ENCODE data around the gene ZYG11B.

ZYG11B gene

GRCh38 chr1:52727956-52728656 lies 1.9 kb downstream of the ZYG11B start:
- TF ChIP-seq FOXP2 (optimal IDR thresholded peaks at IDR 0.05; ENCODE audit: borderline replicate concordance, extremely low read depth, extremely low read length, insufficient read depth) (no peak), POLR2AphosphoS5 (IDR thresholded peaks at IDR 0.05; ENCODE audit: low read depth, low read length) (no peak), REST (IDR thresholded peaks at IDR 0.05; ENCODE audit: insufficient read depth in 1 of 2, low read depth in 2 of 2, low read length in 2 of 2) (no peak), TAF1 (IDR thresholded peaks at IDR 0.05; ENCODE audit: borderline replicate concordance, insufficient read depth, low read length) (no peak), SIN3A (IDR thresholded peaks at IDR 0.05; ENCODE audit: borderline replicate concordance, insufficient read depth, low read length) (no peak)

GRCh38 chr1:52733368-52733767 lies 7.1 kb downstream of the ZYG11B start:
- TF ChIP-seq POLR2AphosphoS5 (IDR thresholded peaks at IDR 0.05; ENCODE audit: low read depth, low read length) (no peak), SIN3A (IDR thresholded peaks at IDR 0.05; ENCODE audit: borderline replicate concordance, insufficient read depth, low read length) (no peak), TAF1 (IDR thresholded peaks at IDR 0.05; ENCODE audit: borderline replicate concordance, insufficient read depth, low read length) (no peak)

DNA sequence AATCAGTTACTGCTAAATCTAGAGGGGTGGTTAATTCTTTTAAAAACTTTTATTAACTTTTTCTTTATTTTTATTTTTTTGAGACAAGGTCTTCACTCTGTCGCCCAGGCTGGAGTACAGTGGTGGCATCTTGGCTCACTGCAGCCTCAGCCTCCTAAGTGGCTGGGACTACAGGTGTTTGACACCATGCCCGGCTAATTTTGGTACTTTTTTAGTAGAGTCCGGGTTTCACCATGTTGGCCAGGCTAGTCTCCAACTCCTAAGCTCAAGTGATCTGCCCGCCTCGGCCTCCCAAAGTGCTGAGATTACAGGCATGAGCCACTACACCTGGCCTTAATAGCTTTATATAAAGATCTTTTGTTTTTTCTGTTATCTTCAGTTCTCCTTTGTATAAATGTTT lies 11.9 kb downstream of the ZYG11B start:
- no peak for TF ChIP-seq SIN3A (IDR thresholded peaks at IDR 0.05; ENCODE audit: borderline replicate concordance, insufficient read depth, low read length)
- TF ChIP-seq POLR2AphosphoS5 (IDR thresholded peaks at IDR 0.05; ENCODE audit: low read depth, low read length): no peak
- no peak for TF ChIP-seq TAF1 (IDR thresholded peaks at IDR 0.05; ENCODE audit: borderline replicate concordance, insufficient read depth, low read length)
- TF ChIP-seq FOXP2 (optimal IDR thresholded peaks at IDR 0.05; ENCODE audit: borderline replicate concordance, extremely low read depth, extremely low read length, insufficient read depth): no peak
- no peak for TF ChIP-seq REST (IDR thresholded peaks at IDR 0.05; ENCODE audit: insufficient read depth in 1 of 2, low read depth in 2 of 2, low read length in 2 of 2)

DNA sequence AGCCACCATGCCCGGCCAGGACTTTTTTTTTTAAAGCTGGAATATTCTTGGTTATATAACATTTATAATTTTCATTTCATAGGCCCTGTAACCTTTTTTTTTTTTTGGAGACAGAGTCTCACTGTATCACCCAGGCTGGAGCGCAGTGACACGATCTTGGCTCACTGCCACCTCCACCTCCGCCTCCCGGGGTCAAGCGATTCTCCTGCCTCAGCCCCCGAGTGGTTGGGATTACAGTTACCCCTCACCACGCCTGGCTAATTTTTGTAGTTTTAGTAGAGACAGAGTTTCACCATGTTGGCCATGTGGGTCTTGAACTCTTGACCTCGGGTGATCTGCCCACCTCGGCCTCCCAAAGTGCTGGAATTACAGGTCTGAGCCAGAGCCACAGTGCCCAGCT lies 12.6 kb downstream of the ZYG11B start:
- TF ChIP-seq FOXP2 (optimal IDR thresholded peaks at IDR 0.05; ENCODE audit: borderline replicate concordance, extremely low read depth, extremely low read length, insufficient read depth): no peak
- no peak for TF ChIP-seq REST (IDR thresholded peaks at IDR 0.05; ENCODE audit: insufficient read depth in 1 of 2, low read depth in 2 of 2, low read length in 2 of 2)
- TF ChIP-seq TAF1 (IDR thresholded peaks at IDR 0.05; ENCODE audit: borderline replicate concordance, insufficient read depth, low read length): no peak
- no peak for TF ChIP-seq POLR2AphosphoS5 (IDR thresholded peaks at IDR 0.05; ENCODE audit: low read depth, low read length)
- TF ChIP-seq SIN3A (IDR thresholded peaks at IDR 0.05; ENCODE audit: borderline replicate concordance, insufficient read depth, low read length): no peak

DNA sequence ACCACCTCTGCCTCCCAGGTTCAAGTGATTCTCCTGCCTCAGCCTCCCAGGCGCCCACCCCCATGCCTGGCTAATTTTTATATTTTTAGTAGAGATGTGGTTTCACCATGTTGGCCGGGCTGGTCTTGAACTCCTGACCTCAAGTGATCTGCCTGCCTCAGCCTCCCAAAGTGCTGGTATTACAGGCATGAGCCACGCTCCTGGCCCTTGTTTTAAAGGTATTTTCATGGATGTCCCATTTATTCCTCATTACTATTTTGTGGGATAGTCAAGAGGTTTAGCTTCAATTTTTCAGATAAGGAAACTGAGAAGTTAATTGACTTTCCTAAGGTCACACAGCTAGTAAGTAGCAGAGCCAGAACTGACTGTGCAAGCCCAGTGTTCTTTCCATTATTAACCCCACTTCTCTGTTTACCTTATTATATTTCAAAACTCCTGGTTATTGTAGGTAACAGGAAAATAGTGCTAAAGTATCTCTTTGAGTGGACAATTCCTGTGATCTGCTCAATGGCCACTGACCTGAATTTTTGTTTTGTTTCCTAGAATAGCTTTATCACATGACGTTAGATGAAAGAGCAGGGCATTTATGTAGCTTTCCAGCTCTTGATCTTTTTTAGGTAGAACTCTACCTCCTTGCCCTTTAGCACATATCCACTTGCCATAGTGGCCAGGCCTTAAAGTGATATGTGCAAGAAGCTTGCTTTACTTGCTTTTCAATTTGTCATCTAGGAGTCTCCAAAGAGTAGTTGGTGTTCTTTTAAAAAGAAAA lies 13.6 kb downstream of the ZYG11B start:
- TF ChIP-seq REST (IDR thresholded peaks at IDR 0.05; ENCODE audit: insufficient read depth in 1 of 2, low read depth in 2 of 2, low read length in 2 of 2) (no peak), POLR2AphosphoS5 (IDR thresholded peaks at IDR 0.05; ENCODE audit: low read depth, low read length) (no peak), FOXP2 (optimal IDR thresholded peaks at IDR 0.05; ENCODE audit: borderline replicate concordance, extremely low read depth, extremely low read length, insufficient read depth) (no peak), SIN3A (IDR thresholded peaks at IDR 0.05; ENCODE audit: borderline replicate concordance, insufficient read depth, low read length) (no peak), TAF1 (IDR thresholded peaks at IDR 0.05; ENCODE audit: borderline replicate concordance, insufficient read depth, low read length) (no peak)

All from PFSK-1 (cell line).